Measurements from ENCODE around the gene RAB40C. TPM values are rescaled to one million over a fixed set of nuclear protein-coding genes. Genes with fewer than 3 reads are reported as not detected.

RAB40C gene
- total RNA-seq, 2 experiments from 2014 or later, result 15.1 to 18.2 TPM

GRCh38 chr16:586047-586644 is 3.7 kb upstream of the RAB40C start:
- H3K9me3 Mint-ChIP-seq, result no peaks in the 10 kb centered on the region
- H3K4me1 Mint-ChIP-seq, result peaks cover 12% of the 10 kb centered on the region
- POLR2A ChIA-PET, result interaction anchor here (0.6 to 2.2 kb wide), 2 partner anchors 15 to 197 kb away, joined by 3 to 4 read pairs; no protein-coding TSS in a partner anchor
- no peak for ATAC-seq (ENCODE audit: low read depth)
- no peak overlapping the region for H3K4me3 Mint-ChIP-seq
- no peaks in the 10 kb centered on the region for H3K36me3 Mint-ChIP-seq
- DNase-seq, result no peak
- no peaks in the 10 kb centered on the region for H3K27me3 Mint-ChIP-seq
- H3K27ac Mint-ChIP-seq, result no peak overlapping the region

- ATAC-seq (ENCODE audit: low read depth) (no peak), DNase-seq (no peak)
- Mint-ChIP-seq H3K27ac (peak overlapping the region; percentile 98), H3K4me3 (peak overlapping the region; percentile 94), H3K4me1 (peaks cover 13% of the 10 kb centered on the region), H3K9me3 (no peaks in the 10 kb centered on the region), H3K27me3 (no peaks in the 10 kb centered on the region), H3K36me3 (no peaks in the 10 kb centered on the region)
- POLR2A ChIA-PET, result interaction anchor here (0.6 to 2.2 kb wide), 5 partner anchors 16 to 197 kb away, joined by 3 to 7 read pairs (median 4); partner anchors contain the start of genes CAPN15 and WDR90
Measured at GRCh38 chr16:586645-587590, 2.9 kb upstream of the RAB40C start.

GRCh38 chr16:588639-588888 is 1.3 kb upstream of the RAB40C start:
- DNase-seq, result no peak
- peak overlapping the region; percentile 98 for H3K27ac Mint-ChIP-seq
- ATAC-seq (ENCODE audit: low read depth), result peak; percentile 9
- H3K36me3 Mint-ChIP-seq, result no peaks in the 10 kb centered on the region
- H3K27me3 Mint-ChIP-seq, result no peaks in the 10 kb centered on the region
- peak overlapping the region; percentile 94 for H3K4me3 Mint-ChIP-seq
- H3K4me1 Mint-ChIP-seq, result peaks cover 17% of the 10 kb centered on the region
- no peaks in the 10 kb centered on the region for H3K9me3 Mint-ChIP-seq
- POLR2A ChIA-PET, result interaction anchor here (0.6 to 2.2 kb wide), 9 partner anchors 9 to 1567 kb away, joined by 3 to 8 read pairs (median 4); partner anchors contain the start of genes CAPN15, JMJD8, METTL26 and NHLRC4

GRCh38 chr16:588889-589657 is 793 bp upstream of the RAB40C start:
- H3K4me1 Mint-ChIP-seq, result peaks cover 19% of the 10 kb centered on the region
- H3K27ac Mint-ChIP-seq, result peak overlapping the region; percentile 99
- no peaks in the 10 kb centered on the region for H3K36me3 Mint-ChIP-seq
- DNase-seq, result peak; percentile 99
- peak; percentile 74 for ATAC-seq (ENCODE audit: low read depth)
- H3K4me3 Mint-ChIP-seq, result peak overlapping the region; percentile 99
- H3K27me3 Mint-ChIP-seq, result no peaks in the 10 kb centered on the region
- POLR2A ChIA-PET, result interaction anchor here (0.9 to 2.2 kb wide), 8 partner anchors 9 to 1566 kb away, joined by 3 to 8 read pairs (median 4); partner anchors contain the start of genes CAPN15, JMJD8, METTL26 and NHLRC4
- no peaks in the 10 kb centered on the region for H3K9me3 Mint-ChIP-seq

GRCh38 chr16:590188-590814 is 435 bp downstream of the RAB40C start:
- no peaks in the 10 kb centered on the region for H3K36me3 Mint-ChIP-seq
- POLR2A ChIA-PET, result interaction anchor here (1.0 to 1.3 kb wide), 2 partner anchors 8 to 46 kb away, joined by 5 read pairs; no protein-coding TSS in a partner anchor
- ATAC-seq (ENCODE audit: low read depth) (peak; percentile 2), DNase-seq (no peak)
- H3K27ac Mint-ChIP-seq, result peak overlapping the region; percentile 67
- no peaks in the 10 kb centered on the region for H3K27me3 Mint-ChIP-seq
- H3K9me3 Mint-ChIP-seq, result no peaks in the 10 kb centered on the region
- H3K4me3 Mint-ChIP-seq, result peak overlapping the region; percentile 83
- peaks cover 19% of the 10 kb centered on the region for H3K4me1 Mint-ChIP-seq

GRCh38 chr16:590815-591200 is 942 bp downstream of the RAB40C start:
- H3K9me3 Mint-ChIP-seq, result no peaks in the 10 kb centered on the region
- peak overlapping the region; percentile 67 for H3K27ac Mint-ChIP-seq
- POLR2A ChIA-PET, result interaction anchor here (1.0 to 1.3 kb wide), 2 partner anchors 8 to 46 kb away, joined by 5 read pairs; no protein-coding TSS in a partner anchor
- H3K4me3 Mint-ChIP-seq, result peak overlapping the region; percentile 83
- no peaks in the 10 kb centered on the region for H3K27me3 Mint-ChIP-seq
- ATAC-seq (ENCODE audit: low read depth) (no peak), DNase-seq (no peak)
- no peaks in the 10 kb centered on the region for H3K36me3 Mint-ChIP-seq
- H3K4me1 Mint-ChIP-seq, result peaks cover 19% of the 10 kb centered on the region

GRCh38 chr16:591231-591630 is 1.4 kb downstream of the RAB40C start:
- DNase-seq, result no peak
- H3K27ac Mint-ChIP-seq, result peak overlapping the region; percentile 67
- H3K4me1 Mint-ChIP-seq, result peaks cover 19% of the 10 kb centered on the region
- H3K9me3 Mint-ChIP-seq, result no peaks in the 10 kb centered on the region
- POLR2A ChIA-PET, result no interaction called here
- H3K4me3 Mint-ChIP-seq, result peak overlapping the region; percentile 83
- no peak for ATAC-seq (ENCODE audit: low read depth)
- H3K27me3 Mint-ChIP-seq, result no peaks in the 10 kb centered on the region
- no peaks in the 10 kb centered on the region for H3K36me3 Mint-ChIP-seq

GRCh38 chr16:591892-592517 is 2.1 kb downstream of the RAB40C start:
- H3K36me3 Mint-ChIP-seq, result peaks cover 5% of the 10 kb centered on the region
- no peak for DNase-seq
- no peaks in the 10 kb centered on the region for H3K27me3 Mint-ChIP-seq
- H3K4me1 Mint-ChIP-seq, result peaks cover 17% of the 10 kb centered on the region
- POLR2A ChIA-PET, result no interaction called here
- no peaks in the 10 kb centered on the region for H3K9me3 Mint-ChIP-seq
- H3K4me3 Mint-ChIP-seq, result no peak overlapping the region
- ATAC-seq (ENCODE audit: low read depth), result no peak
- H3K27ac Mint-ChIP-seq, result no peak overlapping the region

- H3K36me3 Mint-ChIP-seq, result peaks cover 5% of the 10 kb centered on the region
- DNase-seq (no peak), ATAC-seq (ENCODE audit: low read depth) (no peak)
- H3K27me3 Mint-ChIP-seq, result no peaks in the 10 kb centered on the region
- H3K9me3 Mint-ChIP-seq, result no peaks in the 10 kb centered on the region
- H3K27ac Mint-ChIP-seq, result no peak overlapping the region
- no peak overlapping the region for H3K4me3 Mint-ChIP-seq
- POLR2A ChIA-PET, result interaction anchor here (1.1 kb wide), 1 partner anchor 1372 kb away, joined by 3 read pairs; the partner anchor contains the start of gene RPS2
- H3K4me1 Mint-ChIP-seq, result peaks cover 17% of the 10 kb centered on the region
Measured at GRCh38 chr16:592518-593306, 2.8 kb downstream of the RAB40C start.

GRCh38 chr16:593406-593805 is 3.5 kb downstream of the RAB40C start:
- peaks cover 5% of the 10 kb centered on the region for H3K36me3 Mint-ChIP-seq
- ATAC-seq (ENCODE audit: low read depth) (no peak), DNase-seq (no peak)
- H3K9me3 Mint-ChIP-seq, result no peaks in the 10 kb centered on the region
- peaks cover 13% of the 10 kb centered on the region for H3K4me1 Mint-ChIP-seq
- H3K27ac Mint-ChIP-seq, result no peak overlapping the region
- POLR2A ChIA-PET, result interaction anchor here (1.1 kb wide), 1 partner anchor 1372 kb away, joined by 3 read pairs; the partner anchor contains the start of gene RPS2
- H3K27me3 Mint-ChIP-seq, result no peaks in the 10 kb centered on the region
- no peak overlapping the region for H3K4me3 Mint-ChIP-seq

- ATAC-seq (ENCODE audit: low read depth), result no peak
- no peak for DNase-seq
- Mint-ChIP-seq H3K27me3 (no peaks in the 10 kb centered on the region), H3K4me1 (peaks cover 13% of the 10 kb centered on the region), H3K9me3 (no peaks in the 10 kb centered on the region), H3K36me3 (peaks cover 8% of the 10 kb centered on the region), H3K4me3 (no peak overlapping the region), H3K27ac (no peak overlapping the region)
- POLR2A ChIA-PET, result interaction anchor here (1.1 kb wide), 1 partner anchor 1371 kb away, joined by 3 read pairs; the partner anchor contains the start of gene RPS2
Measured at GRCh38 chr16:593807-594206, 3.9 kb downstream of the RAB40C start.

GRCh38 chr16:595094-595528 is 5.2 kb downstream of the RAB40C start:
- POLR2A ChIA-PET, result no interaction called here
- H3K4me1 Mint-ChIP-seq, result peaks cover 13% of the 10 kb centered on the region
- ATAC-seq (ENCODE audit: low read depth) (no peak), DNase-seq (no peak)
- no peaks in the 10 kb centered on the region for H3K9me3 Mint-ChIP-seq
- H3K27ac Mint-ChIP-seq, result no peak overlapping the region
- peaks cover 9% of the 10 kb centered on the region for H3K36me3 Mint-ChIP-seq
- no peak overlapping the region for H3K4me3 Mint-ChIP-seq
- no peaks in the 10 kb centered on the region for H3K27me3 Mint-ChIP-seq

Measured in activated naive CD8-positive, alpha-beta T cell treated with anti-CD3 and anti-CD28 coated beads, Interleukin-2, amount 10 ng/mL, durations not matched to agents 7 days and 5 days (primary cell).